ENCODE results near the gene IFT27. TPM values are rescaled to one million over a fixed set of nuclear protein-coding genes. Genes with fewer than 3 reads are reported as not detected.

The IFT27 gene
- total RNA-seq = 18.1 and 18.2 TPM in 2 replicates

DNA sequence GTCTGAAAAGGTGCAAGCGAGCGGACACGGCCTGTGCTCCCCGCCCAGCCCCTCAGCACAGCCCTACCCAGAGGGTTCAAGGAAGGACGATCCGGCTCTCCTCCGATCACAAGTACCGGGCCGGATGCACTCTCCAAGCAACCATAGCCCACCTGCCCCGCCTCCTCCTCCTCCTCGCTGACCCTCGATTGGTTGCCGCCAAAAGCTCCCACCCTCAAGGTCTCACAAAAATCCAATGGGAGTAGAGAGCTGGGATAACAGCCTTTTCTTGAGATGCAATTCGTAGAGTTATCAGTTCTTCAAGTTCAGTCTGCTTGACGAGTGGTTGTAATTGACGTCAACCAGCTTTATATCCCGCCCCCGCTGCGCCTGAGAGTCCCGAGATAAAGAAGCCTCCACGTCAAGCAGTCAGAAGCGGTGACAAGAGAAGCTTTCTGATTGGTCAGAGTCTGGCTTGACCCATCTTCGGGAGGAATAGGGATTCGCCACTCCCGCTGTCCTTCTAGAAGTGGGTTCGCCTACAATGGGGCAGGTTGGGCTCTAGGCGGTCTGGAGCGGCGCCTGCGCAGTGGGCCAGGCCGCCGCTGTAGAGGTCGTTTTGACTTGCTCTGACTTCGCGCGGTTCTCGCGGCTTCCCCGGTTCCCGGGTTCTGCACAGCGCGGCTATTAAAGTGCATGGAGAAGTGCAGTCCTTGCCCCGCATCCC, at the start of gene IFT27:
IFT27 (minus strand) TSS at position 156 of the 706 bp plus-strand sequence. CDS start 412 bp downstream, outside the sequence.

GRCh38 chr22:36816636-36817524, 41.0 kb upstream of the IFT27 start, which contains the start of gene PVALB:
Gene PVALB (minus strand): TSS chr22:36817035. CDS start chr22:36817005, 30 bp downstream.

Other genes with a start within 250 kb of the IFT27 start
- gene EIF3D, start 247.0 kb downstream of the IFT27 start, total RNA-seq = 373 and 594 TPM in 2 replicates
- gene CACNG2, start 72.4 kb downstream of the IFT27 start, total RNA-seq = 0.17 TPM in 1 of 2 replicates, not detected in the other
- not detected in 2 replicates for gene PVALB, start 40.9 kb upstream of the IFT27 start, total RNA-seq
- not detected in 2 replicates for gene NCF4, start 84.9 kb upstream of the IFT27 start, total RNA-seq
- under 0.01 TPM in 1 of 2 replicates, not detected in the other for gene CSF2RB, start 137.5 kb upstream of the IFT27 start, total RNA-seq
- 10.5 and 16.4 TPM in 2 replicates for gene TST, start 243.3 kb upstream of the IFT27 start, total RNA-seq
- gene MPST, start 243.6 kb upstream of the IFT27 start, total RNA-seq = 26.4 and 34.7 TPM in 2 replicates